Measurements from ENCODE around the gene SLC14A1.
A peak's percentile ranks its signal among the peaks of the same experiment; 100 is the strongest.

The SLC14A1 gene

GRCh38 chr18:45723567-45724355 is at the start of gene SLC14A1:
TSS of gene SLC14A1 (plus strand) at chr18:45724181. CDS start at chr18:45730321, 6,140 bp downstream.
- DNase-seq, result no peak

GRCh38 chr18:45677276-45677807 is 46.6 kb upstream of the SLC14A1 start:
- no peak for DNase-seq

DNA sequence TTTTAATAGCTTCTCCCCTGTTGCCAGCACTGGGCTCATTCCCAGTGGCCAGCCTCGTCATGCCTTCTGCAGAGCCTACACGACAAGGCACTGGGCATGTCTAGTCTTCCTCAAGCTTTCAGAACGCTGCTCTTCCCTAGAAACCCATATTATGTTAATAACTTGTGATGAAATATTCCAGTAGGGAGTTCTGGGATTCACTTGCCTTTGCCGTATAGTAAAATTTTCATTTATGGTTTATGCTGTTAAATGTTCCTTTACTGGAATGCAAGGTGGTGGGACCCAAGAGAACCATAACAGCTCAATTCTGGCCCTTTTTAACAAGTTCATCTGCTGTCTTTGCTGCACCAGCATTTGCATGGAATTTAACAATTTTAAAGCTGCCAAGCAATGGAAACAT is 45.5 kb upstream of the SLC14A1 start:
- no peak for DNase-seq

- DNase-seq, result no peak
These were observed 45.1 kb upstream of the SLC14A1 start for GRCh38 chr18:45678850-45679249.

GRCh38 chr18:45680066-45680690 is 43.8 kb upstream of the SLC14A1 start:
- DNase-seq, result no peak

DNA sequence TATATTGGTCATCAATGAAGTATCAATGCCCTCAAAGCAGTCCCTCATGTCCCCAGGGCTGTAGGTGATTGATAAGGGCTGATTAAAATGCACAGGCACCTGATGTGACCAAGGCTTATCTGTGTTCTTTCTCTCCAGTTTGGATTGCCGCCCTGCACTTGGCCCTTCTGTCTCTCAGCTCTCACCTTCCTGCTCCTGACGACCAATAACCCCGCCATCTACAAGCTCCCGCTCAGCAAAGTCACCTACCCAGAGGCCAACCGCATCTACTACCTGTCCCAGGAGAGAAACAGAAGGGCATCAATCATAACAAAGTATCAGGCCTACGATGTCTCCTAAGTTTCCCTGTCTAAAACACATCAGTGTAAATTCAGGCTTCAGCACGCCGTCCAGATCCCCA is 41.8 kb upstream of the SLC14A1 start:
- DNase-seq, result no peak

- no peak for DNase-seq
These were observed 39.5 kb upstream of the SLC14A1 start for GRCh38 chr18:45684341-45685115.

DNA sequence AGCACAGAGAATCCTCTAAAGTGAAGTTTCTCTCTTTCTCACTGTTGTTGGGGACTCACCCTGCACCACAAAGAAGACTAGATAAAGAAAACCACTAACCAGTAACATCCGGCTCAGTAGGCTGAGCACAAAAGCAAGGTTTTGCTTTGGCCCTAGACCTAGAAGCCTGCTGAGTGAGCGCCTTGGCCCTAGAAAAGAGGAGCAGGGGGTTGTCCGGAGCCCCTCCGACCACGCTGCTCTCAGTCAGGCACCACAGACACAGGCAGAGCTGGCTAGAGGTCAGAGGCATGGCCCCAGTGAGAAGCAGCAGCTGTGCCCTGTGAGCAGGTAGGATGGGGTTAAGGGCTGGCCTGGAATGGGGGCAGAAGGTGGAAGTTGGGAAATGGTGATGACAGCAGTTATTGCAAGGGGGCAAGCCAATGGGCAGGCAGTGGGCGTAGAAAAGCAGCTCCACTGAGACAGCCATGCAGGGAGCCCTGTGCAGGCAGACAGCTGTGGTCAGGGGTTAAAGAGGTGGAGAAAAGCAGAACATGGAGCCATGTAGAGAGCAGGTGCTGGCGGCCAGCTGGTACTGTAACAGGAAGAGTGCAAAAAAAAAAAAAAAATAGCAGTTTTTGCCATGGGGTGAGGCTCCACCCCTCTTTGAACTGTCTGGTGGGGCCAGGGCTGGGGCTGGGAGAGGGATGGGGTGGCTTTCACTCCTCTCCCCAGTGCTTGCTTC is 36.9 kb upstream of the SLC14A1 start:
- peak; percentile 31 for DNase-seq

DNA sequence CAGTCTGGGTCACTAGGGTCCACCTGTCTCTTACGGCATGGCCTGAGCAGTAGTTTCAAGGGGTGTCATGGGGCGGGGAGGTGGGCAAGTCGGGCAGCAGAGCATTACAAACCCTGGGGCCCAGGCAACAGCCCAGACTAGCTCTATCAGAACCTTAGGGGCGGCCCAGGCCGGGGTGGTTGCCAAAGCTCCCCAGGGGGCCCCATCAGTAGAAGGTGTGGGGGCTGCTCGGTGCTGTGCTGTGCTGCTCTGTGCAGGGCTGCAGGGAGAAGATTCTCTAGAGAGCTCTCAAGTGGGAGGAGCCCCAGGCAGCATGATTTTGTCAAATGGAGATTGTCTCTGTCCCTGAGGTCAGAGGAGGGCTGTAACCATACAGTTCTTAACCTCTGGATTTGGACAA is 36.4 kb upstream of the SLC14A1 start:
- DNase-seq, result peak; percentile 20

DNA sequence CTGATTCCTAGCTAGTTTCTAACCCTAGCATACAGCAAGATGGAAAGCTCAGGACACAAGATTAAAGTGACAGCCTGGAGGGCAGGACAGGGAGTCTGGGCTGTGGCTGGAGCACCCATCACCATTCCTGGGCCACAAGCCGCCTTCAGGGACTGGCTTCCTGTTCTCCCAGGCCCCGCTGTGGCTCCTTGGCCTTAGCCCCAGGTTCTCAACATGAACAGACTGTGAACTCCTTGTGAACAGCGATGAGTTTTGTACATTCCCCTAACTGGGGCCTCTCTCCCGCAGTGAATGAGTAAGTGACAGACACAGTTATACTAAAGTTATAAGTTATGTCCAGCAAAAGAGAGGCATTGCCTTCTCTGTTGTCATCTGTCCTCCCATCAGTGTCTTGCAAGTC is 35.9 kb upstream of the SLC14A1 start:
- DNase-seq, result no peak

DNA sequence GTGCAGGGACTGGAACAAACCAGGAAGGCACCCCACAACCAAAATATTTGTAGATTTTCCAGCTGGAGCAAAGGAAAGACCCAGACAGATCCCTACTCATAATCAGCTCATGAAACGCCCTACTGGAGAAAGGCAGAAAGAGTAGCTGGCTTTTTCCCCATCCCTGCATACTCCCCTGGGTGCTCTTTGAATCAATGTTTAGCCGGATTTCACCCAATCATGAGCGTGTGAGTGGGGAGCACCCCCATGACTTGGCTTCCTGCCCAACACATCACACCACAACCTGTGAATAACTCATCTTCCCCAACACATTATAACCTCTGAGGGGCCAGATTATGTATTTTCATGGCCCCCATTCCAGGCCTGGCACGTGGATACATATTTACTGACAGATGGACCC is 35.1 kb upstream of the SLC14A1 start:
- DNase-seq, result peak; percentile 55

GRCh38 chr18:45689396-45689795 is 34.6 kb upstream of the SLC14A1 start:
- no peak for DNase-seq

DNA sequence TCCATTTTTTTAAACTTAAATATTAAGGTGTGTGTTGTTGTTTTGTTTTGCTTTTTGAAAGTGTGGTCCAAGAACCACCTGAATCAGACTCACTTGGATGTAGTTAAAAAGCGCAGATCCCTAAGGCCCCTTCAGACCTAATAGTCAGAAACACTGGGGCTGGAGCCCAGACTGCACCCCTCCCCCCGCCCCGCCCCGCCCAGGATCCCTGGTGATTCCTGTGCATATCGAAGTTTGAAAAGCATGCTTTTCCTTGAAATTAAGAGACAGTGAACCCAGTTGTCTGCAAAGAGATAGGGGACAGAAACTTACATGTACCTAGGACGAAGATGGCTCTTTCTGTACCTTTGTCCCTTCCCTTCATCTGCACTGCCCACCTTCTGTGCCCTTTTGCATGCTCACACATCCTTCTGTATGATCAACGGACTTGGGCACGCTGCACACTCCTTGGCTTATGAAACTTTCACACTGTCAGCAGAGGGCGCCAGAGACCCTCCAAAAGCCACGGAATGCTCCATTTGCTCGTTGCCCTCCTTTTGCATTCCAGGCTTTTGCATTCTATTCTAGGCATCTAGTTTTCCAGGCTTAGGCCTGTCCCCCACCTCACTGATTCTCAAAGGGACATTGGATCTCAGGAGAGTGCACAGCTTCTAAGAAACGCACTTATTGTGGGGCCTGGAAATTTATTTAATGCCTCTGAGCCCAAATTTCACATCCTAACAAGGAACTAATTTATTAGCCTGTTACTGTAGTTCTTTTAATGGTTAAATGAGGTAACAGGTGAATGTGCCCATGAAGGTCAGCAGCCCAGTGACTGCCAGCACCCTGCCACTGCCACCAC is 32.8 kb upstream of the SLC14A1 start:
- peak; percentile 76 for DNase-seq

- DNase-seq, result no peak
These were observed 32.2 kb upstream of the SLC14A1 start for GRCh38 chr18:45691816-45692179.

GRCh38 chr18:45702708-45703265 is 21.2 kb upstream of the SLC14A1 start:
- DNase-seq, result no peak

GRCh38 chr18:45708831-45709230 is 15.2 kb upstream of the SLC14A1 start:
- DNase-seq, result no peak

DNA sequence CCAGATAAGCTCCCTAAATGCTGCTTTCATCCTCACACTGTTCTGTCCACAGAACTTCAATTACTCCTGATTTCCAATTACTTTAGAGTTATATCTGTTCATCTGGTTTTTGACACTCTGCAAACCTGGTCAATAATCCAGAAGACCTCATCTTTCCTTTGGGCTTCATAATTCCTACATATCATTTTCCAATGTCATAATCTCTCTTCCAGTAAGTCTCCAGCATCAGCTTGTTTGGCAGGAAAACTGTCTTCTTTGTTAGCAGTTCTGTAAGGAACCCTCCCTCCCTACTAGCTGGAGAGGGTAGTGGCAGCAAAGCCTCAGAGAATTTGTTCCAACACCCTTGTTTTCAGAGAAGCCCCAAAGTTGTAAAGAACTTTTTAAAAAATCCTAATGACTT is 11.9 kb upstream of the SLC14A1 start:
- no peak for DNase-seq

DNA sequence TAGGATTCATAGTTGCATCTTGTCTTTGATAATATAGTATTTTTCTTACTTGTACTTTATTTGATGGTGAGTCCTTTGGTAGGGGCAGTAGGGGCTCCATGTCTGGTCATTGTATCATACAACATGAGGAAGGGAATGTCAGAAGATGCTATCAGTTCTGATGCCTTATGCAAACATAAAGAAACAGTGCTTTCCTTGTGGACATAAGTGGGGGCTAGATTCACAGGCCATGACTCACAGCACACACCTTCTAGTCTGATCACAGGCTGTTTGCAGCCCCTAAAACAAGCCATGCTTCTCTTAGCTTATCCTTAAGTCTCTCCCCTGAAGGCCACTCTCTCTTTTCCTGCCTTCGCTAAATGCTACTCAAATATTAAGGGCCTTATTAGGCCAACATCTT is 10.7 kb upstream of the SLC14A1 start:
- no peak for DNase-seq

GRCh38 chr18:45715212-45715780 is 8.7 kb upstream of the SLC14A1 start:
- no peak for DNase-seq

DNA sequence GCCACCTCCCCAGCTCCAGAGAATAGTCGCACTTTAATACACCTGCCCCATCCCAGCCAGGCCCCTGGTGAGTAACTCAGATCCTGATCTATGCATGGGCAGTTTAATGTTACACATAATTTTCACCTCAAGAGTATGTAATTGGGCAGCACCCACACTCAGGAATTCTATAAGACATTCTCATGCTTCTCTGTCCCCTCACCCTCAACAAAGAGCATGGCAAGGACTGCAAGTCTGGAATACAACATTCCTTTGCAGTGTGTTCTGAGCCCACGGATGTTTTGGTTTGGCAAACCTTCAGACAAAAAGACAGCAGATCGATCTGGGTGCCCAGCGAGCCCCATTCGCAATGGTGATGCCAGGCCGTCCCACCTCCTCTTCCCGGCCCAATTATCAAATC is 4.9 kb upstream of the SLC14A1 start:
- no peak for DNase-seq

DNA sequence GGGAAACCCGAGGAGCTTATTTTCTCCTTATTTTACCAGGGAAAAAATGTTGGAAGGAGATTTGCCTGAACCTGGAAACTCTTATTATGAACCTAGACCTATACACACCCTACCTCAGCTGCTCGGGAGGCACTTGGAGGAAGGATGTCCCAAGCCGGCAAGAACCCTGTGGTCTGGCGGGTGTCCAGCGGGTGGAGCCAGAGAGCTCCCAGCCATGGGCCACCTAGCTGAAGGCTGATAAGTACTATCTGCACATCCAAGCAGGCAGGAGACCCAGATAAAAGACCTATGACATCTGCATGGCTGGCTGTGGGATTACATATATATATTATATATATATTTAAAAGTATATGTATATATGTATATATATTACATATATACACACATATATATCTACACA is 1.1 kb upstream of the SLC14A1 start:
- peak; percentile 71 for DNase-seq
